GM12878 (cell line): ENCODE measurements around the gene GATA2. TPM values are rescaled to one million over a fixed set of nuclear protein-coding genes. Genes with fewer than 3 reads are reported as not detected.

Experiments
- ATAC-seq: fragments of 200-7000 bp; cut with Tn5 transposase; 3 replicates; pipeline ENCODE4 v1.9.1; 2020; ENCODE audit warnings: mild to moderate bottlenecking, moderate library complexity
- BruUV-seq: library from RNA; stranded (reverse); fragments of 400-500 nt; replicated peaks from 2 replicates; lab custom pipeline; 2021; lab: Mats Ljungman, UMichigan
- CTCF ChIA-PET: fragments of 300-600 bp; sonication (Branson Sonifier 250); formaldehyde crosslinking; extraction: SDS; loops from one replicate; lab custom pipeline; 2021; ENCODE audit warnings: inconsistent platforms; lab: Yijun Ruan, JAX
- POLR2A ChIA-PET: fragments of 350-600 bp; formaldehyde crosslinking; extraction: SDS; loops from one replicate; lab custom pipeline; 2021; ENCODE audit warnings: inconsistent platforms; lab: Charles Lee
- RAD21 ChIA-PET: fragments of 300-600 bp; sonication (Branson Sonifier 250); formaldehyde crosslinking; loops from one replicate; lab custom pipeline; 2023; ENCODE audit warnings: antibody characterized with exemption; ENCODE audit not compliant: unreplicated experiment; lab: Charles Lee
- SMC1A ChIA-PET: fragments of 300-600 bp; sonication (Branson Sonifier 250); formaldehyde crosslinking; loops from one replicate; lab custom pipeline; 2023; ENCODE audit not compliant: unreplicated experiment, uncharacterized antibody; lab: Charles Lee
- DNase-seq: peaks from one replicate; pipeline ENCODE4 v3.0.0-alpha.2; 2011; ENCODE audit warnings: low read depth, low spot score
- FAIRE-seq: peaks from 3 replicates; lab custom pipeline; 2011; peaks lifted over from hg19 to GRCh38; lab: Jason Lieb, UNC
- H2AFZ ChIP-seq: 2 replicates; pipeline ENCODE4 v1.6.0; 2011; ENCODE audit warnings: low read depth, low read length, control low read depth; ENCODE audit not compliant: control insufficient read depth
- H3K27ac ChIP-seq: 2 replicates; pipeline ENCODE4 v1.5.1; 2011; ENCODE audit warnings: control low read depth; ENCODE audit not compliant: control insufficient read depth, insufficient read depth
- H3K27me3 ChIP-seq, 2 experiments: replicated peaks in 1 of 2; 2 replicates each; pipeline versions ENCODE4 v1.6.0 to v1.6.1; 2011; ENCODE audit warnings: low read length in 1 of 2; ENCODE audit not compliant: control insufficient read depth in 2 of 2, insufficient read depth in 2 of 2
- H3K36me3 ChIP-seq, 2 experiments: 2 replicates each; pipeline ENCODE4 v1.5.1; 2011; ENCODE audit warnings: low read length in 1 of 2; ENCODE audit not compliant: control insufficient read depth in 2 of 2, insufficient read depth in 2 of 2
- H3K4me1 ChIP-seq: 2 replicates; pipeline ENCODE4 v1.6.1; 2011; ENCODE audit warnings: mild to moderate bottlenecking, low read length, moderate library complexity, mixed read lengths; ENCODE audit not compliant: control insufficient read depth, insufficient read depth
- H3K4me2 ChIP-seq: 2 replicates; pipeline ENCODE4 v1.6.0; 2011; ENCODE audit warnings: control low read depth; ENCODE audit not compliant: control insufficient read depth, insufficient read depth
- H3K4me3 ChIP-seq: fragments of 200-600 bp; sonication (generic); 2 replicates; pipeline ENCODE4 v1.5.1; 2016
- H3K79me2 ChIP-seq: 2 replicates; pipeline ENCODE4 v1.6.0; 2011; ENCODE audit warnings: low read length; ENCODE audit not compliant: control insufficient read depth, insufficient read depth
- H3K9ac ChIP-seq: 2 replicates; pipeline ENCODE4 v1.8.0; 2011; ENCODE audit warnings: low read length, control low read depth, mixed read lengths; ENCODE audit not compliant: control insufficient read depth, insufficient read depth
- H3K9me3 ChIP-seq: replicated peaks from 3 replicates; pipeline ENCODE4 v1.5.1; 2011; ENCODE audit warnings: mild to moderate bottlenecking, low read length; ENCODE audit not compliant: control insufficient read depth, insufficient read depth
- H4K20me1 ChIP-seq: 2 replicates; pipeline ENCODE4 v1.6.0; 2011; ENCODE audit not compliant: control insufficient read depth, insufficient read depth
- ASH2L ChIP-seq: fragments of 300-600, 200-600 bp; sonication (generic); IDR thresholded peaks from 2 replicates; pipeline ENCODE4 v1.6.1; 2017; ENCODE audit warnings: low read depth, mild to moderate bottlenecking, borderline replicate concordance
- BCL3 ChIP-seq: IDR thresholded peaks from 2 replicates; pipeline ENCODE4 v1.6.1; 2011; ENCODE audit warnings: borderline replicate concordance, low read depth, mild to moderate bottlenecking, moderate library complexity, low read length; ENCODE audit not compliant: insufficient read depth, poor library complexity, severe bottlenecking
- ELK1 ChIP-seq: IDR thresholded peaks from 2 replicates; pipeline ENCODE4 v1.6.1; 2012; ENCODE audit warnings: low read depth, low read length, improper control_type of control experiment
- MYC ChIP-seq: IDR thresholded peaks from 2 replicates; pipeline ENCODE4 v1.6.1; 2011; ENCODE audit warnings: mild to moderate bottlenecking, low read length, moderate library complexity, inconsistent platforms; ENCODE audit not compliant: insufficient read depth, insufficient replicate concordance, insufficient read length, severe bottlenecking
- SUPT20H ChIP-seq: IDR thresholded peaks from 2 replicates; pipeline ENCODE4 v1.6.1; 2011; ENCODE audit warnings: low read depth, mild to moderate bottlenecking, low read length, moderate library complexity, borderline replicate concordance; ENCODE audit not compliant: control insufficient read depth
- WGBS: methylation state at CpG from one replicate; pipeline ENCODE4 v1.1.6; 2016; ENCODE audit warnings: low lambda C conversion rate; ENCODE audit not compliant: insufficient replicate concordance, insufficient coverage; ENCODE audit errors: missing lambda C conversion rate; 5-methylcytosine and 5-hydroxymethylcytosine counted together
- in situ Hi-C: fragments of 300-500 bp; cut with MboI; formaldehyde crosslinking; loops from 9 replicates; pipeline ENCODE4 v1.14.3; 2018; ENCODE audit warnings: mixed read lengths
- intact Hi-C: fragments of 100-400 bp; cut with micrococcal nuclease; formaldehyde crosslinking; loops from one replicate; pipeline ENCODE4 v1.14.2; 2022; ENCODE audit not compliant: unreplicated experiment
- polyA plus RNA-seq, 11 experiments: library from polyadenylated mRNA; depleted of rRNA in 4 of 11; unstranded in 6 of 11; stranded (reverse) in 5 of 11; fragments of >200 nt; fragmentation: Nextera tagmentation in 4 of 11; fragmentation: Illumina TruSeq in 1 of 11; extraction: Ambion mirVana in 4 of 11; extraction: Trizol in 1 of 11; gene quantifications; 1 replicate in 1 of 11; 2 replicates in 10 of 11; pipeline versions ENCODE4 v1.2.1 to v1.2.3, GENCODE V29; 2011 to 2016; ENCODE audit warnings: inconsistent platforms in 2 of 11, missing spikeins in 2 of 11, low read depth in 1 of 11
- total RNA-seq, 4 experiments: library from RNA; depleted of rRNA in 3 of 4; stranded (reverse); fragments of >200 nt in 3 of 4; fragmentation: Illumina TruSeq in 1 of 4; extraction: Trizol in 1 of 4; gene quantifications; 2 replicates each; pipeline versions ENCODE4 v1.2.1 to v1.2.3, GENCODE V29; 2013 to 2021

GATA2 gene
- total and polyA plus RNA-seq, 10 of the 15 experiments (the other 5 are each of a cell fraction or from before 2014, with no cell fraction given) = 0.56 TPM; not detected in 9

GRCh38 chr3:128456776-128457715 is 36.0 kb downstream of the GATA2 start:
- Histone ChIP-seq H4K20me1 (no peaks in the 10 kb centered on the region), H3K4me2 (no peak overlapping the region), H3K4me1 (no peaks in the 10 kb centered on the region), H3K4me3 (no peak overlapping the region), H3K36me3 (no peaks in the 10 kb centered on the region), H3K27me3 (peaks cover 3% of the 10 kb centered on the region in 2 experiments), H3K79me2 (no peaks in the 10 kb centered on the region), H3K9ac (no peak overlapping the region), H2AFZ (no peak overlapping the region), H3K27ac (no peak overlapping the region), H3K9me3 (no peaks in the 10 kb centered on the region)
- BruUV-seq = no TSS peak
- in situ Hi-C loops (no loop called here), intact Hi-C loops (no loop called here)
- WGBS = 33% methylated on average over 25 of the region's 27 CpGs
- FAIRE-seq = no peak
- no peak for DNase-seq
- ATAC-seq = no peak
- ChIA-PET CTCF (no interaction called here), POLR2A (no interaction called here), SMC1A (no interaction called here), RAD21 (no interaction called here)
- TF ChIP-seq SUPT20H (no peak), ASH2L (no peak), ELK1 (no peak), BCL3 (no peak), MYC (no peak)
